NB4 (cell line): Measurements from ENCODE around the gene USP7.
"Not testable (repeated sequence)": the region's sequence is repeated elsewhere in the genome, so short reads cannot be mapped to it uniquely, and the experiment has no call there.

ENCODE experiments used
- CTCF ChIP-seq: IDR thresholded peaks from one replicate; pipeline ENCODE4 v1.5.1; 2012; ENCODE audit warnings: low read depth, low read length
- MAX ChIP-seq: IDR thresholded peaks from 2 replicates; pipeline ENCODE4 v1.6.1; 2011; ENCODE audit warnings: low read depth, low read length
- MYC ChIP-seq: IDR thresholded peaks from 2 replicates; pipeline ENCODE4 v1.6.1; 2011; ENCODE audit warnings: low read depth, low read length
- POLR2A ChIP-seq: IDR thresholded peaks from 2 replicates; pipeline ENCODE4 v1.6.1; 2011; ENCODE audit warnings: mild to moderate bottlenecking; ENCODE audit not compliant: insufficient read length; ENCODE audit errors: extremely low read depth

- TF ChIP-seq POLR2A, CTCF, MYC, MAX: not testable (repeated sequence)
Observed at GRCh38 chr16:8873866-8874195, 89.9 kb downstream of the USP7 start.
